GM19455 (cell line): Measurements from ENCODE around the gene PGA5.
A peak's percentile ranks its signal among the peaks of the same experiment; 100 is the strongest.
"Not testable (repeated sequence)": the region's sequence is repeated elsewhere in the genome, so short reads cannot be mapped to it uniquely, and the experiment has no call there.

Experiments used
- ATAC-seq: cut with Tn5 transposase; IDR thresholded peaks from one replicate; pipeline ENCODE4 v1.9.1; 2021; ENCODE audit not compliant: unreplicated experiment

The PGA5 gene

DNA sequence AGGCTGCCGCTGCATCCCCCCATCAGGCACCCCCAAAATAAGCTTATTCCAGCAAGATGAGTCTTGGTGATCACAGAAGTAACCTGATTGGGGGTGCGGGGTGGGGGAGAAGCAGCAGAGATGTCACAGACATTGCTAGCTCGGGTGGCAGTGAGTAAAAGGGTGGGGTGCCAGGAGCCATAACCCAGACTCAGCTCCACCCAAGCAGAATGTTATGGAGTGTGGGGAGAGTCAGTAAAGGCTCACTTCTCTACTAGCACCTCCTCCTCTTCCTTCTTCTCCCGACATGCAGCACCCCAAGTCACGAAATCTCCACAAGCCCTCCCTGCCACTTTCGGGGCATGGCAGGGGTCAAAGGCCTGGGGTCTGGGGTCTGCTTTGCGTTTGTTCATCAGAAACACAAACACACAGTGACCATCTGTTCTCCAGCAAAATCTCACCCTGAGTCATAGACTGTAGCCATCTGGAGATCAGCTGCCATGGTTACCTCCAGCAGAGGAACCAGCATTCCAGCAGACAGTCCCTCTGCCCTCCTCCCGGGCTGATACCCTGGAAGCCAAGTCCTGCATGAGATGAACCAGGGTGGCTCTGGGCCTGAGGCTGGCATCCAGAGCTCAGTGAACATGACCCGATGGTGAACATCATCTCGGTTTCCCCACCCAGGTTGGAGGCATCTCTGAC, 14.4 kb upstream of the PGA5 start:
- ATAC-seq, result not testable (repeated sequence)

DNA sequence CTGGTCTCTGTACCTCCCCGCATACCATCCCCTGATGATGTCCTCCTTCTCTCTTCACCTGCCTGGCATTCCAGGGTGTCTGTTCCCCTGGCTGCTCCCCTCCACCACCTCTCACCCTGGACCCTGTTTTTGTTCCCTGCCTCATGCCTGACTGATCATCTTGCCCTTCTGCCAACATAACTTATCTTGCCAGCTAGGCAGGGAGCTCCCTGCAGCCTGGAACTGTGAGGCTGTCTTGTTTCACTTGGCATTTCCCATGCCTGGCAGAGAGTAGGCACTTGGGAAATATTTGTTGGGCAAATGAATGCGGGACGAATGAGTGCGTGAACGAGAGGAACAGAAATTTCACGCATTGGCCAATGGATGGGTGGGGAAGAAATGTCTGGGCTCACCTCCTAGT, 11.5 kb upstream of the PGA5 start:
- not testable (repeated sequence) for ATAC-seq

GRCh38 chr11:61231033-61231432, 9.9 kb upstream of the PGA5 start:
- not testable (repeated sequence) for ATAC-seq

GRCh38 chr11:61231585-61231984, 9.4 kb upstream of the PGA5 start:
- not testable (repeated sequence) for ATAC-seq

DNA sequence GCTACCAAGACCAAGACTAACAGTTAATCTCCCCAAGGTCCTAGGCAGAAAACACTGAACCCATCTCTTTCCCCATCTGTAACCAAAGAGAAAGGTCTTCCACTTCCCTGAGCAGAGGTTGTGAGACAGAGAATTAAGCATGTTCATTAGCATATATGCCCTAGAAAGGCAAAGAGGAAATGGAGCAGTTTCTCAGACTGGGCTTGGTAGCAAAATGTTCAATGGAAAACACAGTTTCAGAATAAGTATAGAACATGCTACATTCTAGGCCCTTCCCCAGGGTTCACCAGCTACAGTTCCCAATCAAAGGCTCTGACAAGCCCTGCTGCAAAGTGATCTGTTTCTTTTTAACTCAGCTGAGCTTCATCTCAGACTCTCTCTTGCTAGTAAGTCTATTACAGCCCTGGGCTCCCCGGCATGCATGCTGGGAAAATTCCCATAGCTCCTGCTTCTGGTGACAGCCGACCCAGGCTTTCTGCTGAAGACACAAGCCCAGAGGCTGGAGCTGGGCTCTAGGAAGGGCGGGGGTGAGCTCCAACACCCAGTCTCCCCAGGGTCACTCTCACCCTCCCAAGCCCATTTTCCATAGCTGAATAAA, 8.3 kb upstream of the PGA5 start:
- not testable (repeated sequence) for ATAC-seq

- not testable (repeated sequence) for ATAC-seq
Observed at GRCh38 chr11:61237130-61237529, 3.8 kb upstream of the PGA5 start.

DNA sequence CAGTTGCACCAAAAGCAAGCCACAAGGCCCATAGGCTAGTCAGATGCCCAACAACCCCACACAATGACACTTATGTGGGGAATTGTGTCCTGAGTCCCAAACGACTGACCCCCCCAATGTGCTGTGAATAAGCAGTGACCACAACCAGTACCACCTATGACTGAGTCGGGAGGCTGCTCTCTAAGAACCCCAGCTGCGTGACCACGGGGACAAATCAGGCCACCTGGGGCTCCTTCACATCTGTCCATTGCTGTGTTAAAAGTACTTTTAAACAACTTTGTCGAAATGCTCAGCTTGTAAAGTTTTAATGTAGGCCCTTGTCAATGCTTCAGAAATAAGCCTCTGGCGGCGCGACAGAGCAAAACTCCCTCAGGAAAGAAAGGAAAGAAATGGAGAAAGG, 687 bp upstream of the PGA5 start:
- not testable (repeated sequence) for ATAC-seq

- not testable (repeated sequence) for ATAC-seq
Observed at GRCh38 chr11:61241526-61241925, 551 bp downstream of the PGA5 start.

- ATAC-seq, result not testable (repeated sequence)
Observed at GRCh38 chr11:61245284-61245964, 4.4 kb downstream of the PGA5 start.

DNA sequence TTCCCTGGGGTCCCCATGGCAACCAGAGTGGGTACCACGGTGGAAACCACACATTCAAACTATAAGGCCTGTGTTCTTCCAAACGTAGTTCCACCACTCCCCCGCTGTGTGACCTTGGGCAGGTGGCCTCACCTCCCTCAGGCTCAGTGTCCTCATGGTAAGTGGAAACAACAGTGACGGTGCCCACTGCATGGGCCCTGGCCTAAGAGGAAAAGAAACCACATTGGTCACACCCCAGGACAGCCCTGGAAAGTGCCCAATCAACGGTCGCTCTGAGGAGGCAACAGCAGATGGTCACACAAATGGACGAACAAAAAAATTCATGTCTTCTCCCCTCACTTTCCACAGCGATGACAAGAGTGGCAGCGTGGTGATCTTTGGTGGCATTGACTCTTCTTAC, 7.1 kb downstream of the PGA5 start:
- ATAC-seq, result not testable (repeated sequence)

- ATAC-seq, result not testable (repeated sequence)
Observed at GRCh38 chr11:61249201-61249600, 8.2 kb downstream of the PGA5 start.

- ATAC-seq, result not testable (repeated sequence)
Observed at GRCh38 chr11:61250796-61251765, 10.1 kb downstream of the PGA5 start.

GRCh38 chr11:61252332-61252731, 11.4 kb downstream of the PGA5 start:
- not testable (repeated sequence) for ATAC-seq

DNA sequence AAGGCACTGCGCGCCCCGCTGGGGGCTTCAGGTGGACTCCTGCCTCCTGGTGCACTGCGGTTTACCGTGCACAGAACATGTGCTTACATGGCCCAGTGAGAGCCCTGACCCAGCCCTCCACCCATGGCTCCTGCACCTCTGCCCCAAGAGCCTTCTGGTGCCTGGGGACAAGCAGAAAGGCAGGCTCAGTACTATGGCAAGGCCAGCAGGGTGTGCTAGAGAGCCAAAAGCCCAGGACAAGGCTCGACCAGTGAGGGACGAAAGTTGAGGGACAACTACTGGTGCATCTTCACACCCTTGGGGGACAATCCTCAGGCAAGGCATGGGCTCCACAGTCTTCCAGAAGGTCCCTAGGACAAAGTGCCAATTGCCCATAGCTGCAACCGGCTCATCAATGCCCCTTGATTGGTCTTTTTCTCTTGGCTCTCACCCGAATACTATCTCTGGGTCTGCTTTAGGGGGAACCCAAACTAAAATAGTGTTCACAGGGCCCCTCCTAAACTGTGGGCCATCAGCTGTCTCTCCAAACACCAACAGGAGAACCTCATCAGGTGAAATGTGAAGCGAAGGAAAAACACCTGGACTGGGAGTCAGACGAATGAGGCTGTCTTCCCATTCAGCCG, 13.5 kb downstream of the PGA5 start:
- peak; percentile 59 for ATAC-seq

DNA sequence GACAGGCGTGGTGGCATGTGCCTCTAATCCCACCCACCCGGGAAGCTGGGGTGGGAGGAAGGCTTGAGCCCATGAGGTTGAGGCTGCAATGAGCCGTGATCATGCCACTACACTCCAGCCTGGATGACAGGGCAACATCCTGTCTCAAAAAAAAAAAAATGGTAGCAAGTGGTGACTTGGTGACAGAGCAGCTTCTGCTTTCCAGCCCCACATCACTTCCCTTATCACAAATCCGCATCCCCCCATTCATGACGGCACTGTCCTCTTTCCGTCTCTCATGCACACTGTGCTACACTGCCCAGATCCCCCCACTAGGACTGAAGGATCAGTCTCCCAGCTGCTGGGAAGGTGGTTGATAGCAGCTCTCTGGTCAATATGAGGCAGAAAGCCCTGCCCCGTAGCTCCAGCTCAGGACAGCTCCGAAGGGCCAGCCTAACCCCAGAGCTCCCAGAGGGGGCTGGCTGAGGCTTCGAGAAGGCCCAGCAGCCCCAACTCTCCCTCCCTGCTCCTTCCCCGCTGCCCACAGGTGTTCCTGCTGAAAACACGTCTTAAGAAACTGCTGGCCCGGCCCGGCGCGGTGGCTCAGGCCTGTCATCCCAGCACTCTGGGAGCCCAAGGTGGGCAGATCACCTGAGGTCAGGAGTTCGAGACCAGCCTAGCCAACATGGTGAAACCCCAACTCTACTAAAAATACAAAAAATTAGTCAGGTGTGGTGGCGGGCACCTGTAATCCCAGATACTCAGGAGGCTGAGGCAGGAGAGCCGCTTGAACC, 15.9 kb downstream of the PGA5 start:
- no peak for ATAC-seq

GRCh38 chr11:61258546-61258945, 17.6 kb downstream of the PGA5 start:
- ATAC-seq, result no peak

- no peak for ATAC-seq
Observed at GRCh38 chr11:61259363-61259762, 18.4 kb downstream of the PGA5 start.

GRCh38 chr11:61264371-61264770, 23.4 kb downstream of the PGA5 start:
- no peak for ATAC-seq

- ATAC-seq, result no peak
Observed at GRCh38 chr11:61264795-61265194, 23.8 kb downstream of the PGA5 start.

- no peak for ATAC-seq
Observed at GRCh38 chr11:61265357-61265756, 24.4 kb downstream of the PGA5 start.
